ENCODE data around the gene KLRC2. TPM values are rescaled to one million over a fixed set of nuclear protein-coding genes. Genes with fewer than 3 reads are reported as not detected.

Gene KLRC2
- total RNA-seq, 2 experiments from 2014 or later: 4.4 to 7.9 TPM

GRCh38 chr12:10381928-10382628 is 53.7 kb downstream of the KLRC2 start:
- POLR2A ChIA-PET: interaction anchor here (0.6 to 2.3 kb wide), 12 partner anchors 8 to 621 kb away, joined by 3 to 29 read pairs (median 5); partner anchors contain the start of genes CD69, KLRC4 and KLRK1
- H3K4me1 Mint-ChIP-seq: peaks cover 60% of the 10 kb centered on the region
- H3K4me3 Mint-ChIP-seq: peak overlapping the region; percentile 84
- peak overlapping the region; percentile 95 for H3K27ac Mint-ChIP-seq
- no peaks in the 10 kb centered on the region for H3K27me3 Mint-ChIP-seq
- peaks cover 70% of the 10 kb centered on the region for H3K36me3 Mint-ChIP-seq
- ATAC-seq (ENCODE audit: low read depth): peak; percentile 17
- H3K9me3 Mint-ChIP-seq: no peaks in the 10 kb centered on the region
- no peak for DNase-seq

Other genes with a start within 250 kb of the KLRC2 start
- gene GABARAPL1, start 223.1 kb downstream of the KLRC2 start, total RNA-seq: 10 to 100 TPM; 50.9 to 56.2 TPM
- 10 to 100 TPM; 19.8 to 30.6 TPM for gene KLRD1, start 128.1 kb downstream of the KLRC2 start, total RNA-seq
- gene KLRK1, start 46.0 kb downstream of the KLRC2 start, total RNA-seq: 100 to 1,000 TPM; 319 to 355 TPM
- gene KLRC4, start 26.3 kb downstream of the KLRC2 start, total RNA-seq: 10 to 100 TPM; 37.8 to 38.4 TPM
- 1 to 10 TPM; 3.0 to 5.6 TPM for gene KLRC3, start 15.4 kb downstream of the KLRC2 start, total RNA-seq
- gene KLRC1, start 17.4 kb upstream of the KLRC2 start, total RNA-seq: 10 to 100 TPM in 1 of 2 experiments, 1 to 10 TPM in 1; 7.8 to 12.1 TPM
- under 1 TPM; 0.79 to 0.89 TPM for gene EIF2S3B, start 69.9 kb upstream of the KLRC2 start, total RNA-seq
- gene MAGOHB, start 177.6 kb upstream of the KLRC2 start, total RNA-seq: 10 to 100 TPM; 40.0 to 41.5 TPM
- 1 to 10 TPM; 3.1 TPM for gene STYK1, start 238.0 kb upstream of the KLRC2 start, total RNA-seq